ENCODE results near the gene IL11RA. TPM values are rescaled to one million over a fixed set of nuclear protein-coding genes. Genes with fewer than 3 reads are reported as not detected.

IL11RA gene
- total and polyA plus RNA-seq, 2 of the 8 experiments (the other 6 are each of a cell fraction or from before 2014, with no cell fraction given): 5.5 to 9.1 TPM

GRCh38 chr9:34650816-34651215 lies 1.2 kb upstream of the IL11RA start (continued):
- TF ChIP-seq CHD7 (IDR thresholded peaks at IDR 0.05; ENCODE audit: insufficient replicate concordance, low read length) (no peak), KDM1A (IDR thresholded peaks at IDR 0.05; ENCODE audit: borderline replicate concordance, low read length) (no peak), RXRA (IDR thresholded peaks at IDR 0.05; ENCODE audit: insufficient read depth, low read depth, low read length) (no peak), USF2 (IDR thresholded peaks at IDR 0.05; ENCODE audit: low read length) (no peak), HDAC6 (IDR thresholded peaks at IDR 0.05; ENCODE audit: low read depth, low read length) (no peak), NRF1 (IDR thresholded peaks at IDR 0.05; ENCODE audit: low read depth, low read length) (no peak), CREB1 (IDR thresholded peaks at IDR 0.05) (no peak), CBX8 (IDR thresholded peaks at IDR 0.05; ENCODE audit: borderline replicate concordance, low read depth, low read length) (no peak), FOSL1 (IDR thresholded peaks at IDR 0.05; ENCODE audit: insufficient read depth, low read depth, low read length) (no peak), SAP30 (IDR thresholded peaks at IDR 0.05; ENCODE audit: insufficient read depth, insufficient replicate concordance, low read length) (no peak), ZNF274 (IDR thresholded peaks at IDR 0.05; ENCODE audit: borderline replicate concordance, extremely low read depth, low read length) (no peak)

Data from H1 (cell line).